SH-SY5Y (cell line): ENCODE measurements around the gene PKNOX1.

ENCODE experiments used
- GATA2 ChIP-seq: IDR thresholded peaks from 2 replicates; pipeline ENCODE4 v1.6.1; 2011; ENCODE audit warnings: mild to moderate bottlenecking, low read depth, low read length
- GATA3 ChIP-seq: IDR thresholded peaks from 2 replicates; pipeline ENCODE4 v1.6.1; 2011; ENCODE audit warnings: low read depth, mild to moderate bottlenecking, low read length, moderate library complexity

Gene PKNOX1

GRCh38 chr21:42983869-42984268, 9.5 kb downstream of the PKNOX1 start:
- no peak for TF ChIP-seq GATA3
- TF ChIP-seq GATA2, result no peak

- TF ChIP-seq GATA2 (no peak), GATA3 (no peak)
Measured at GRCh38 chr21:42986125-42986783, 11.9 kb downstream of the PKNOX1 start.

GRCh38 chr21:42988236-42988965, 14.0 kb downstream of the PKNOX1 start:
- TF ChIP-seq GATA2, result no peak
- TF ChIP-seq GATA3, result no peak

GRCh38 chr21:42989816-42990650, 15.7 kb downstream of the PKNOX1 start:
- no peak for TF ChIP-seq GATA3
- TF ChIP-seq GATA2, result no peak

- TF ChIP-seq GATA3 (no peak), GATA2 (no peak)
Measured at GRCh38 chr21:42991992-42992740, 17.8 kb downstream of the PKNOX1 start.

- TF ChIP-seq GATA3, result no peak
Measured at GRCh38 chr21:42993051-42993712, 18.8 kb downstream of the PKNOX1 start.

GRCh38 chr21:42997053-42997452, 22.7 kb downstream of the PKNOX1 start:
- no peak for TF ChIP-seq GATA2
- TF ChIP-seq GATA3, result no peak

- TF ChIP-seq GATA2 (no peak), GATA3 (no peak)
Measured at GRCh38 chr21:43001316-43001715, 27.0 kb downstream of the PKNOX1 start.

- no peak for TF ChIP-seq GATA3
- TF ChIP-seq GATA2, result no peak
Measured at GRCh38 chr21:43004926-43005325, 30.6 kb downstream of the PKNOX1 start.

GRCh38 chr21:43005635-43006034, 31.3 kb downstream of the PKNOX1 start:
- TF ChIP-seq GATA3 (no peak), GATA2 (no peak)

GRCh38 chr21:43006874-43007208, 32.5 kb downstream of the PKNOX1 start:
- TF ChIP-seq GATA2 (no peak), GATA3 (no peak)

GRCh38 chr21:43012596-43012995, 38.2 kb downstream of the PKNOX1 start:
- TF ChIP-seq GATA2 (no peak), GATA3 (no peak)

- TF ChIP-seq GATA2 (no peak), GATA3 (no peak)
Measured at GRCh38 chr21:43015906-43016540, 41.7 kb downstream of the PKNOX1 start.
